ENCODE measurements around the gene TMEM132D.

TMEM132D gene

GRCh38 chr12:129440278-129440677 is 463.5 kb downstream of the TMEM132D start:
- no peak for DNase-seq (ENCODE audit: low read depth in 2 of 2)

GRCh38 chr12:129434790-129435189 is 469.0 kb downstream of the TMEM132D start:
- no peak for DNase-seq (ENCODE audit: low read depth in 2 of 2)

GRCh38 chr12:129428240-129428936 is 475.4 kb downstream of the TMEM132D start:
- no peak for DNase-seq (ENCODE audit: low read depth in 2 of 2)

GRCh38 chr12:129423041-129423580 is 480.7 kb downstream of the TMEM132D start:
- no peak for DNase-seq (ENCODE audit: low read depth in 2 of 2)

GRCh38 chr12:129413295-129413694 is 490.5 kb downstream of the TMEM132D start:
- no peak for DNase-seq (ENCODE audit: low read depth in 2 of 2)

- no peak for DNase-seq (ENCODE audit: low read depth in 2 of 2)
These were observed 494.5 kb downstream of the TMEM132D start for GRCh38 chr12:129409281-129409680.

- DNase-seq (ENCODE audit: low read depth in 2 of 2): no peak
These were observed 499.3 kb downstream of the TMEM132D start for GRCh38 chr12:129404556-129404955.

GRCh38 chr12:129401572-129401971 is 502.3 kb downstream of the TMEM132D start:
- no peak for DNase-seq (ENCODE audit: low read depth in 2 of 2)

GRCh38 chr12:129394177-129394825 is 509.5 kb downstream of the TMEM132D start:
- no peak for DNase-seq (ENCODE audit: low read depth in 2 of 2)

- DNase-seq (ENCODE audit: low read depth in 2 of 2): no peak
These were observed 510.4 kb downstream of the TMEM132D start for GRCh38 chr12:129393357-129393937.

- no peak for DNase-seq (ENCODE audit: low read depth in 2 of 2)
These were observed 518.2 kb downstream of the TMEM132D start for GRCh38 chr12:129385637-129385990.

GRCh38 chr12:129383956-129384355 is 519.9 kb downstream of the TMEM132D start:
- DNase-seq (ENCODE audit: low read depth in 2 of 2): no peak

- DNase-seq (ENCODE audit: low read depth in 2 of 2): no peak
These were observed 522.1 kb downstream of the TMEM132D start for GRCh38 chr12:129381715-129382114.

GRCh38 chr12:129379076-129379804 is 524.6 kb downstream of the TMEM132D start:
- no peak for DNase-seq (ENCODE audit: low read depth in 2 of 2)

GRCh38 chr12:129378496-129378895 is 525.3 kb downstream of the TMEM132D start:
- no peak for DNase-seq (ENCODE audit: low read depth in 2 of 2)

GRCh38 chr12:129373746-129374145 is 530.1 kb downstream of the TMEM132D start:
- no peak for DNase-seq (ENCODE audit: low read depth in 2 of 2)

GRCh38 chr12:129372876-129373275 is 530.9 kb downstream of the TMEM132D start:
- no peak for DNase-seq (ENCODE audit: low read depth in 2 of 2)

GRCh38 chr12:129372348-129372747 is 531.5 kb downstream of the TMEM132D start:
- no peak for DNase-seq (ENCODE audit: low read depth in 2 of 2)

GRCh38 chr12:129371268-129371667 is 532.6 kb downstream of the TMEM132D start:
- DNase-seq (ENCODE audit: low read depth in 2 of 2): no peak

- DNase-seq (ENCODE audit: low read depth in 2 of 2): no peak
These were observed 537.2 kb downstream of the TMEM132D start for GRCh38 chr12:129366656-129367055.

- no peak for DNase-seq (ENCODE audit: low read depth in 2 of 2)
These were observed 540.8 kb downstream of the TMEM132D start for GRCh38 chr12:129363041-129363440.

GRCh38 chr12:129357233-129357632 is 546.6 kb downstream of the TMEM132D start:
- no peak for DNase-seq (ENCODE audit: low read depth in 2 of 2)

Measured in stimulated activated CD4-positive, alpha-beta T cell treated with anti-CD3 and anti-CD28 coated beads, Interleukin-1b, Interleukin-23, amount 100 ng/mL, for 1 hour (primary cell).